ENCODE measurements around the gene TMSB15C.

- TF ChIP-seq CTCF (IDR thresholded peaks at IDR 0.05) (no peak), POLR2A (IDR thresholded peaks at IDR 0.05) (no peak), EP300 (IDR thresholded peaks at IDR 0.05) (no peak), POLR2AphosphoS5 (IDR thresholded peaks at IDR 0.05) (no peak)
Measured at GRCh38 chrX:104098919-104099318, 22.9 kb upstream of the TMSB15C start.

Data from gastroesophageal sphincter (tissue), 3 donors.